ENCODE measurements around the gene CTAGE6. TPM values are rescaled to one million over a fixed set of nuclear protein-coding genes. Genes with fewer than 3 reads are reported as not detected.
"Not testable (repeated sequence)": the region's sequence is repeated elsewhere in the genome, so short reads cannot be mapped to it uniquely, and the experiment has no call there.

Gene CTAGE6, protein sequence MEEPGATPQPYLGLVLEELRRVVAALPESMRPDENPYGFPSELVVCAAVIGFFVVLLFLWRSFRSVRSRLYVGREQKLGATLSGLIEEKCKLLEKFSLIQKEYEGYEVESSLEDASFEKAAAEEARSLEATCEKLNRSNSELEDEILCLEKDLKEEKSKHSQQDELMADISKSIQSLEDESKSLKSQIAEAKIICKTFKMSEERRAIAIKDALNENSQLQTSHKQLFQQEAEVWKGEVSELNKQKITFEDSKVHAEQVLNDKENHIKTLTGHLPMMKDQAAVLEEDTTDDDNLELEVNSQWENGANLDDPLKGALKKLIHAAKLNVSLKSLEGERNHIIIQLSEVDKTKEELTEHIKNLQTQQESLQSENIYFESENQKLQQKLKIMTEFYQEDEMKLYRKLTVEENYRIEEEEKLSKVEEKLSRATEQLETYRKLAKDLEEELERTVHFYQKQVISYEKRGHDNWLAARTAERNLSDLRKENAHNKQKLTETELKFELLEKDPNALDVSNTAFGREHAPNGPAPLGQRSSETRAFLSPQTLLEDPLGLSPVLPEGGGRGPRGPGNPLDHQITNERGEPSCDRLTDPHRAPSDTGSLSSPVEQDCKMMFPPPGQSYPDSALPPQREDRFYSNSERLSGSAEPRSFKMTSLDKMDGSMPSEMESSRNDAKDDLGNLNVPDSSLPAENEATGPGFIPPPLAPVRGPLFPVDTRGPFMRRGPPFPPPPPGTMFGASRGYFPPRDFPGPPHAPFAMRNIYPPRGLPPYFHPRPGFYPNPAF
- polyA plus RNA-seq, result under 1 TPM in 1 of 3 donors, not detected in 2; 0.22 TPM

DNA sequence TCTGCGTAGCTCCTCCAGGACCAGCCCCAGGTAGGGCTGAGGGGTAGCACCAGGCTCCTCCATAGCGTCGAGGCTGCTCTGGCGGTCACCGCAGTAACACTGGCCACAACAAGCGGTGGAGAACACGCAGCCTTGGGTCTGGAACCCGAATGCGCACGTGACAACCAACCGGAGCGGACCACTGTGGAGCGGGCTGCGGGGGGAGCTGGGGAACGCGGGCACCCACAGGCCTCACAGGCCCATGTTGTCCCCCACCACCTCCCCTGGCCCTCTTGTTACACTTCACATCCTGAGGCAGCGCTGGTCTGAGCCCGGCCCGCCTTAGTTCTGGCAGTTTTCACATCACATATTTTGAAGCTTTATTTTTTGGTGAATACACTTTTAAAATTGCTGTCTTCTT lies at the start of gene CTAGE6:
Gene CTAGE6 (minus strand): TSS at position 101 of the 400 bp plus-strand sequence. CDS start 38 bp downstream, at position 63.
- not testable (repeated sequence) for H3K4me3 Mint-ChIP-seq; H3K36me3 Mint-ChIP-seq; H3K27me3 Mint-ChIP-seq (ENCODE audit: low read depth in 3 of 3); H3K27ac Mint-ChIP-seq; DNase-seq; H3K9me3 Mint-ChIP-seq; H3K4me1 Mint-ChIP-seq

DNA sequence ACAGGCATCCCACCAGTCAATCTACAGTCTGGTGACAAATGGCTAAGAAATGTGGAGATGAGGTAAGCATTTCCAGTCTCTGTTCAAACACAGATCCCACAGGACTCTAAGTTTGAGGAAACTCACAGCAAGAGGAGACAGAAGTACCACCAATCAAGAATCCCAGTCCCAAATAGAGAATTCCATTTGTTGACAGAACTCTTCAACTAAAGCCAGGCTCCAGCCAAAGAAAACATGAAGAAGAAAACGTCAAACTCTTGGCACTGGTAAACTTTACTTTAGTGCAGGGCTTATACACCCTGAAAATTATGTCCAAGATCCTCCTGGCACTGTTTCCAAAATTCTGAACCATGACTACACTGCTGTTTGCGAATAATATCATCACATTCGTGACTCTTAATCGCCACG lies 49.2 kb upstream of the CTAGE6 start:
- H3K27ac Mint-ChIP-seq; DNase-seq; H3K36me3 Mint-ChIP-seq; H3K4me1 Mint-ChIP-seq; H3K9me3 Mint-ChIP-seq; H3K4me3 Mint-ChIP-seq; H3K27me3 Mint-ChIP-seq (ENCODE audit: low read depth in 3 of 3): not testable (repeated sequence)

DNA sequence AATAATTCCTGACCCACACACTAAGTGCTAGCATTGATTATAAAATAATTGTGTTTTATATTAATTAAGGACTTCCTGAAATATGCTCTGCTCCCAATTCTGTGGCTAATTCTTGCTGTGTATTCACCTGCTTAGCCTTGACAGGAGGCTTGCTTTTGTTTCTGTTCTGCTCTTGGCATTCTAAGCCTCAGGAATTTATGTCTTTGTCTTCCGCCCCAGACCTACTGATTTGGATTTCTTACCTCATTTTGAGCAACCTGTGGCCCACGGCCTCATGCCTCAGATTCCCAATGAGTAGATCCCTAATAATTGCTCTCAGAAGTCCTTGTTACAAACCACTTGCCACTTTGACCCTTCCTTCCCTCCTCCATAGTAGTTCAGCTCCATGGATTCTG lies 40.4 kb upstream of the CTAGE6 start:
- not testable (repeated sequence) for H3K4me3 Mint-ChIP-seq; H3K36me3 Mint-ChIP-seq; H3K27me3 Mint-ChIP-seq (ENCODE audit: low read depth in 3 of 3); DNase-seq; H3K4me1 Mint-ChIP-seq; H3K9me3 Mint-ChIP-seq; H3K27ac Mint-ChIP-seq

DNA sequence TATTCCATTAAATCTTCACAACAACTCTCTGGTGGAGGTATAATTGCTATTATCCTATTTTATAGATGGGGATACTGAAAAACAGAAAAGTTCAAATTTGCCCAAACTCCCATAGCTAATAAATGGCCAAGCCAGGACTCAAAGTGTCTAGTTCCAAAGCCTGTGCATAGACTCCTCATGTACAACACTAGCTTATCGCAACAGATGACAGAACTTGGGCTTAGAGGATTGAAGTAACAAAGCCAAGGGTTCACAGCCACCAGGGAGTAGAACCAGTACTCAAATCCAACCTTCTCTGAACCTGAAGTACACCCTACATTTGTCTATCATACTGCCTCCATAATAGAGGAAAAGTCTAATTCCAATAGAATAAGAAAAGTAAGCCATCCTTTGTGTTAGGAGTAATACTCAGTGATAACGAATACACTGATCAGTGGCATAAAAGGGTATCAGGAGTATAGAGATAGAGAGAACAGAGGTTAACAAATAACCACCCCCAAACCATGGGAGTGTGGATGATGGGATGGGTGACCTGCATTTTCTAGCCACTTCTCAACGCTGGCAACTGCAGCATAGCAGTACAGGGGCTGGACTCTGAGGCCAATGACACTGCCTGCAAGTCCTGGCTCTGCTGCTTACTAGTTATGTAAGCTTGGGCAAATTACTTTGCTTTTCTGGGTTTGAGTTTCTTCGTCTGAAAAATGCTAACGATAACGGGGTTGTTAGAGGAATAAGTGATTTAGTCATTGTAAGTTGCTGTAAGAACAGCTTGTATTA lies 39.8 kb upstream of the CTAGE6 start:
- H3K4me1 Mint-ChIP-seq; DNase-seq; H3K27ac Mint-ChIP-seq; H3K9me3 Mint-ChIP-seq; H3K36me3 Mint-ChIP-seq; H3K4me3 Mint-ChIP-seq; H3K27me3 Mint-ChIP-seq (ENCODE audit: low read depth in 3 of 3): not testable (repeated sequence)

DNA sequence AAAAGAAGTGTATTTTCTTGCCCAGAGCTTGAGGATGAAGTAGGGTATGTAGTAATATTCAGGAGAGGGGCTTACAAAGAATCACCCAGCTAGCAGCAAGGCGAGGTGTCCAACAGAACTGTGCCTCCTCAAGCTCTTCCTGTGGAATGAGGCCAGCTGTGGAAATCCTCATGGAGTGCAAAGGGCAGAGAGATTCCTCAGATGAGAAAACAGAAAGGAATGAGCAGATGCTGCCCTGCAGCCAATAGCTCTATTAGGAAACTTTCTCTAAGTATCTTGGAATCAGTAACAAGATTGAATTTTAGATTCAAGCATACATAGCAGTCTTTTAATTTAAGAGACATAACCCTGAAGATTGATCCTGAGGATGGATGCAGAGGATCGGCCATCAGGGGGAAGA lies 38.2 kb upstream of the CTAGE6 start:
- not testable (repeated sequence) for H3K4me1 Mint-ChIP-seq; H3K27ac Mint-ChIP-seq; H3K9me3 Mint-ChIP-seq; H3K27me3 Mint-ChIP-seq (ENCODE audit: low read depth in 3 of 3); H3K4me3 Mint-ChIP-seq; DNase-seq; H3K36me3 Mint-ChIP-seq

DNA sequence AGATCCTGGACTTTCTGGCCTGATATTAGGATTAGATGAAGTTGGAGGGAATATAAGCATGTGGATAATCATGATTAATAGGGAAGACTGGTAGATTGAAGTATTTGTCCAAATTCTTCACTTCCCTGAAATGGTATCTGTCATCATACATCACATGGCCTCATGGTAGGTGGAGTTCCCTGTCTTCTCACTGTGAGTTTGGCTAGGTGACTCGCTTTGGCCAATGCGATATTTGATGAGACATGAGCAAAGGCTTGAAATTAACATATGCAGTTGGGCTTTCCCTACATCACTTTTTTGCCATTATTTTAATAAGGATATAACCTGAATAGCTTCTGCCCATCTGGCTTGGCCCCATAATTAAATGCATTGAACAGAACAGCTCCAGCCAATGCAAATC lies 35.1 kb upstream of the CTAGE6 start:
- H3K27ac Mint-ChIP-seq, result not testable (repeated sequence)

DNA sequence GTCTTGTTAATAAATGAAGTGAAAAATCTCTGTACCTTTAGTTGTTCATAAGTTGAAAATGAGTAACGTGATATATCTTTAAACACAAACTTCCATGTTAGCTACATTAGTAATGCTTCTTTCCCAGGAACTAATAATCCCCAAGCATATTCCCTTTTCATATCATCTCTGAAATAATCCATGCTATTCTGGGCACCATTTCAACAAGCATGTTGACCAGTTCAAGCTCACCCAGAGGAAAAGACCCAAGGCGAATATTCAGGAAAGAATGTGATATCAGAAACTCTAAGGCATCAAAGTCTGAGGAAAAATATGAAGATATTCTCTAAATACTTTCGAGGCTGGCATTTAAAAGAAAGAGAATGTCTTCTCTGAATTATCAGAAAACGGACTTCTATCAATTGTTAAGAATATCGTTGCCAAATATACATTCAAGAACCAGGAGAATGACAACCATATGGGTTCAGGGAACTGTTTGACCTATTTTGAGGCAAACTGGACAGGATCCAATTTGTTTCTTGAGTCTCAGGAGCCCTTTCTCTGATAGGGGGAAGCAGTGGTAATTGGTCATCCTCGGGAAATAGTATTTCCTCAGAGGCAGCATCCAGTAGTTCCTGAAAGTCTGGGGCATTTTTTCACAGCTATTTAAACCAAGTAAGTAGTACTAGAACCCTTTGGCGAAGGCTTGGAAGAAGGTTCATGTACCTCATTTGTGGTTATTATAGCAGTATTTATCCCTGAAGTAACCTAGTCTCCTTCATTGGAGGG lies 28.1 kb upstream of the CTAGE6 start:
- not testable (repeated sequence) for H3K9me3 Mint-ChIP-seq; DNase-seq; H3K4me1 Mint-ChIP-seq; H3K4me3 Mint-ChIP-seq; H3K27ac Mint-ChIP-seq; H3K36me3 Mint-ChIP-seq; H3K27me3 Mint-ChIP-seq (ENCODE audit: low read depth in 3 of 3)

More for the DNA sequence above, 35.1 kb upstream of the CTAGE6 start:
- H3K4me3 Mint-ChIP-seq; H3K9me3 Mint-ChIP-seq; DNase-seq; H3K27me3 Mint-ChIP-seq (ENCODE audit: low read depth in 3 of 3); H3K36me3 Mint-ChIP-seq; H3K4me1 Mint-ChIP-seq: not testable (repeated sequence)

DNA sequence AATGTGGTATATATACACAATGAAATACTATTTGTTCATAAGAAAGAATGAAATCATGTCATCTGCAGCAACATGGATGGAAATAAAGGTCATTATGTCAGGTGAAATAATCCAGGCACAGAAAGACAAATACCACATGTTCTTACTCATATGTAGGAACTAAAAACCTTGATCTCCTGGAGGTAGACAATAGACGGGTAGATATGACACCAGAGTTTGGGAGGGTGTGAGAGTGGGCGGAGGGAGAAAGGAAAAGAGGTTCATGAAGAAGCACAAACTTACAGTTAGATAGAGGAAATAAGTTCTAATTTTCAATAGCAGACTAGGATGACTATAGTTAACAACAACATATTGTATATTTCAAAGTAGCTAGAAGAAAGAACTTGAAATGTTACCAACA lies 22.1 kb upstream of the CTAGE6 start:
- H3K9me3 Mint-ChIP-seq, result not testable (repeated sequence)

DNA sequence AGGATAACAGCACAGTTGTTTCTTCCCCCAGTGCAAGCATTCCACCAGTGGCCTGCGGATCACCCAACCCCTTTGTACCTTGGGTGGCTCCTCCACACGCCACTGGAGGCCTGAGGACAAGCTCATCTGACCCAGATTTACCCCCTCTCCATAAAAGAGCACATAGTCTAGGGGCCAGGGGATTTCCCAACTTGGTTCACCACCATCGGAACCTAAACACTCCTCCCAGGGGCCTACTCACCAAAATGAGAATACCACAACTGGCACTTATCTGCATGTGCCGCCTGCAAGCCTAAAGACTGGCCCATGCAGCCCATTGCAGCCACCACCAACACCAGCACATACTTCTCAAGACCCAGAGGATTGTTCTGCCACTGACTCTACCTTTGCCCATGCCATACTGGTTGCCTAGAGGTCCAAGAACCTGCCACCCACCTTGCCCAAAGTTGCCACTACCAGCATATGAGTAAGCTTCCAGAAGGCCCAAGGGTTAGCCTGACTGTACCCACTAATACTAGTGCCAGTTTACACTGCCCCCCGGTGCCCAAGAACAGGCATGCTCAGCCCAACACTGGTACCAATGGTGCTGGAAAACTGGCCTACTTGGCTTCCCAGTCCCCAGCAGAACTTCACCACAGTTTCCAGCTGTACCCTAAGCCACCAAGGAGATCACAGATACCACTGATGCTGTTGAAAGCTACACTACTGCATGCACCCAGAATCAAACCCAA lies 15.4 kb upstream of the CTAGE6 start:
- not testable (repeated sequence) for H3K4me1 Mint-ChIP-seq; H3K9me3 Mint-ChIP-seq; H3K36me3 Mint-ChIP-seq; H3K27ac Mint-ChIP-seq; H3K27me3 Mint-ChIP-seq (ENCODE audit: low read depth in 3 of 3); DNase-seq; H3K4me3 Mint-ChIP-seq

More for the DNA sequence above, 22.1 kb upstream of the CTAGE6 start:
- H3K4me1 Mint-ChIP-seq; DNase-seq; H3K27me3 Mint-ChIP-seq (ENCODE audit: low read depth in 3 of 3); H3K27ac Mint-ChIP-seq; H3K36me3 Mint-ChIP-seq; H3K4me3 Mint-ChIP-seq: not testable (repeated sequence)

DNA sequence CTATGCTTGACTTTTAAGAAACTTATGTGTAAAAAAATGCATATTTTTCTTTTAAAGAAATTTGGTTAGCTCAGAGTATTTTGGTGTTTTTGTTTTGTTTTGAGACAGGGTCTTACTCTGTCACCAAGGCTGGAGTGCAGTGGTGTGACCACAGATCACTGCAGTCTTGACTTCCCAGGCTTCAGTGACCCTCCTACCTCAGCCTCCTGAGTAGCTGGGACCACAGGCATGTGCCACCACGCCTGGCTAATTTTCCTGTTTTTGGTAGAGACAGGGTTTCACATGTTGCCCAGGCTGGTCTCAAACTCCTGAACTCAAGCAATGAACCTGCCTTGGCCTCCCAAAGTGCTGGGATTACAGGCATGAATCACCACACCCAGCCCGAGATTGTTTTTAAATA lies 10.0 kb upstream of the CTAGE6 start:
- not testable (repeated sequence) for H3K4me3 Mint-ChIP-seq; H3K9me3 Mint-ChIP-seq; H3K27ac Mint-ChIP-seq; H3K36me3 Mint-ChIP-seq; H3K27me3 Mint-ChIP-seq (ENCODE audit: low read depth in 3 of 3); H3K4me1 Mint-ChIP-seq; DNase-seq

DNA sequence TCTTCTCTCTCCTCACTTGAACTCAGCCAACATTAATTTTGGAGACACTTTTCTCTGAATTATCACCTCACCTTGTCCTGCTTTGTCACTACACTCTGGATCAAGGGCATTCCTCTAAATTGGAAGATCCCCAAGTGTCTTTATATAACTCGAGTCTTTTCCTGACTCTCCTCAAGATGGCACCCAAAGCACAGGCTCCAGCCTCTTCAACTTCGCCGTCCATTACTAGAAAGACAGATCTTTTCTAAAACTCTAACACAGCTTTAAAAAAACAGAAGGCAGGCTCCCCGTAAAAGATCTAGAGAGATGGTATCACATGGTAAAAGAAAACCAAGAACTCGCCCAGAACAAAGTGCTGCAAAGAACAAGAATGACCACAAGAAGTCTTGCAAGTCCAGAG lies 8.2 kb upstream of the CTAGE6 start:
- not testable (repeated sequence) for H3K27ac Mint-ChIP-seq; H3K4me1 Mint-ChIP-seq; H3K4me3 Mint-ChIP-seq; H3K9me3 Mint-ChIP-seq; H3K36me3 Mint-ChIP-seq; H3K27me3 Mint-ChIP-seq (ENCODE audit: low read depth in 3 of 3); DNase-seq

DNA sequence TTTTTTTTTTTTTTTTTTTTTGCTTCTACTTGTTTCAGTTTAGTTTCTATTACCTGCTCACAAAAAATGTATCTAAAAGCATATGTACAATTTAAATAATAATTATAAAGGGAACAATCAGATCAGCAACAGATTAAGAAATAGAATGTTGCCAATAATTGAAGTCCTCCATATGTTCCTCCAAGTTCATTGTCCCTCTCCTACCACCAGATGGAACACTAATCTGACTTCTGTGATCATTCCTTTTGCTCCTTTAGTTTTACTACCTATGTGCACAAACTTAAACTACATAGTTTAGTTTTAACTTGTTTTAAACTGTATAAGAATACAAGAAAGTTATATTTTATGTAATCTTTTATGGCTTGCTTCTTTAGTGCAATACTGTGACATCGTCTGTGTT lies 5.6 kb upstream of the CTAGE6 start:
- H3K27ac Mint-ChIP-seq; H3K4me3 Mint-ChIP-seq; H3K36me3 Mint-ChIP-seq; H3K27me3 Mint-ChIP-seq (ENCODE audit: low read depth in 3 of 3); H3K4me1 Mint-ChIP-seq; DNase-seq; H3K9me3 Mint-ChIP-seq: not testable (repeated sequence)

DNA sequence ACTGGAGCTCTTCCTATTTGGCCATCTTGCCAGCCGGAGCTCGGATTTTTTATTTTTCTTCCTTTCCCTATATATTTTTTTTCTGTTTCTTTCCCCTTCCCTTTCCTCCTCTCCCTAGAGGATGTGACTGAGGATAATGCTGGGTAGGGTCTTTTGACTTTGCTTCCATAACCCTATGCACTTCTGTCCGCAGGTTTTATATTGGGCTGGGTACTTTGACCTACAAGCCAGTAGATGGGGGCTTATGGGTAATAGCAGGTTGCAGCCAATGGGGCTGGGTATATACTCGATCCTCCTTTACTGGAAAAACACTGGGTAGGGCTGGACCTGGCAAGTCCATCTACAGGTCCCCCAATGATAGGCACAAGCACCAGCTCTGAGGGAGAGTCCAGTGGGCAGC lies 12.2 kb downstream of the CTAGE6 start:
- H3K4me3 Mint-ChIP-seq, H3K4me1 Mint-ChIP-seq, H3K36me3 Mint-ChIP-seq: not testable (repeated sequence)

More for the DNA sequence above, 12.2 kb downstream of the CTAGE6 start:
- H3K27me3 Mint-ChIP-seq (ENCODE audit: low read depth in 3 of 3); H3K9me3 Mint-ChIP-seq; DNase-seq; H3K27ac Mint-ChIP-seq: not testable (repeated sequence)

Data from immature natural killer cell (primary cell).